ENCODE measurements around the gene SPINDOC. TPM values are rescaled to one million over a fixed set of nuclear protein-coding genes. Genes with fewer than 3 reads are reported as not detected.

The SPINDOC gene
- total RNA-seq (2021) = 46.8 and 49.7 TPM in 2 replicates
- Bru-seq, nascent RNA = percentile 73 among the genes with signal in this experiment
- BruChase-seq, experiment 1, labeled RNA remaining after a 2-hour chase = percentile 77 among the genes with signal in this experiment
- percentile 83 among the genes with signal in this experiment for BruChase-seq, experiment 2, labeled RNA remaining after a 6-hour chase
- long read RNA-seq, partial matches to known transcripts = 2 of 6 reads
- long read RNA-seq, other reads (novel, unspliced or antisense) = 4 of 6 reads

DNA sequence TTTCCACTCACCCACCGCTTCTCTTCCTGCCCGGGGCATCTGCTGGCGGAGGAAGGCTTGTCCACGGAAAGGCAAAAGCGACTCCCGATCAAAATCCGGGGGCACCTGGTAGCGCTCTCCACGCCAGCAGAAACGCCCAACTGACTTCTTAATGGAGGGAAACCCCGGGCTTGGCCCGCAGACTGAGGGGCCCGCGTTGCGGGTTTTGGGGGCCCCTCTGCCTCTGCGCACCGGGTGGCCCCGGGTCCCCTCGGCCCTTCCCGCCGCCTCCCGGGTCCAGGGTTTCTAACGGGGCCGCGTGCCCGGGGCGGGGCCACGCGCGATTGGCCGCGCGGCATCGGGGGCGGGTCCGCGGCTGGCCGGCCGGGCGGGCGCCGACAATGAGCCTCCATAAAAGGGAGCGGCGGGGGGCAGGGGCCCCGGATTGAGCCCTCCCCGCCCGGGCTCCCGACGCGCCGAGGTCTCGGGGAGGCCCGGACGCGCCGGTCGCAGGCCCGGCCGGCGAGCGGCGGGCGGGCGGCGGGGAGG lies at the start of gene SPINDOC:
SPINDOC (plus strand) TSS at position 422 of the 528 bp plus-strand sequence. CDS start 231 bp downstream, outside the sequence.
- BruUV-seq (replicated peaks) = no TSS peak
- H3K4me3 ChIP-seq = peak within 1 kb of the TSS; percentile 99
- H3K4me2 ChIP-seq = peak within 1 kb of the TSS; percentile 99
- H3K79me2 ChIP-seq (ENCODE audit: low read depth) = peaks cover 34% of the 10 kb centered on the region
- H3K27ac ChIP-seq = no peak within 1 kb of the TSS
- ChIA-PET CTCF (no interaction called here), POLR2A (ENCODE audit: unreplicated experiment) (interaction anchor here (0.6 kb wide), 1 partner anchor 79 kb away, joined by 3 read pairs; no protein-coding TSS in a partner anchor)
- intact Hi-C loops (cut with micrococcal nuclease; ENCODE audit: unreplicated experiment) = loop anchor here (1.0 kb wide), 2 partner anchors 9 to 45 kb away; partner anchors contain the start of gene ZFTA
- no peaks in the 10 kb centered on the region for H3K27me3 ChIP-seq (ENCODE audit: insufficient read depth, low read depth)
- H3K9me3 ChIP-seq (ENCODE audit: insufficient read depth, low read depth) = no peaks in the 10 kb centered on the region
- no peaks in the 10 kb centered on the region for H3K9me2 ChIP-seq (ENCODE audit: insufficient read depth)
- peaks cover 17% of the 10 kb centered on the region for H3K4me1 ChIP-seq (replicated peaks; ENCODE audit: insufficient read depth)
- H3F3A ChIP-seq (ENCODE audit: insufficient read depth, low read depth) = peaks cover 6% of the 10 kb centered on the region; the same call in 1 of the 2 replicates
- peak within 1 kb of the TSS; percentile 98 for H2AFZ ChIP-seq
- H4K20me1 ChIP-seq (ENCODE audit: insufficient read depth) = peaks cover 14% of the 10 kb centered on the region; the same call in 1 of the 2 replicates
- TF ChIP-seq EZH2 (IDR thresholded peaks at IDR 0.05; ENCODE audit: low read depth) (no peak), CTCF (conservative IDR thresholded peaks at IDR 0.05) (no peak)
- 0 out of 2 replicates have a peak, but pooled peaks cover 2% of the 10 kb centered on the region for H3K36me3 ChIP-seq (ENCODE audit: low read depth)
- DNase-seq = peak in 1 of 2 experiments; percentile 84

DNA sequence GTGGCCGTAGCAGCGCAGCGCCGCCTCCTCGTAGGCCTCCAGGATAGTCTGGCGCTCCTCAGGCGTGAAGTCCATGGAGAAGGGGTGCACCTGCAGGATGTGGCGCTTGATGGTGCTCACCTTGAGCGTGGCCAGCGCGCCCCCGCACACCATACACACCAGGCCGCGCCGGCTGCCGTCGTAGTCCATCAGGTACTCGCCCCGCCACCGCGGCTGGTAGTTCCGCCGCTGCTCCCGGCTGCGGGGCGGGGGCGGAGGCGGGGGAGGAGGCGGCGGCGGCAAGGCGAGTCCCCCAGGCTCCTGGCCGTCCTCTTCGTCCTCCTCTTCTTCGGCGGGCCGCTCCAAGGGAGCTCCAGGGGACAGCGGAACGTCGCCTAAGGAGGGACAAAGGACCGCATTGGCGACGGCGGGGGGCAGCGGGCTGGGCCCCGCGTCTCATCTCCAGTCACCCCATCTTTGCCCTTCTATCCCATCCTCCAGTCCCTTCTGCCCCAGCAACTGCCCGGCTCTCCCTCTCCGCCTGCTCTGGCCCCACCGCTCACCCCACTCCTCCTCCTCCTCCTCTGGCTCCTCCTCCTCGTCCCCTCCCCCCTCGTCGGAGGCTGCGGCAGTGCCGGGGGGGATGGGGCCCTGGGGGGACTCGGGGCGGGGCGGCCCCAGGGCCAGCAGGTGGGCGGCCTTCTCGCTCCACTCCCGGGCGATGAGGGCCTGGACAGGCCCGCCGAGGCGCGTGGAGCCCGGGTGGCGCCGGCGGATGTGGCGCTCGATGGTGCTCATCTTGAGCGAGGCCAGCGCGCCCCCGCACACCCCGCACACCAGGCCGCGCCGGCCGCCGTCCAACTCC lies 49.5 kb upstream of the SPINDOC start:
- Histone ChIP-seq H4K20me1 (ENCODE audit: insufficient read depth) (peaks cover 29% of the 10 kb centered on the region), H2AFZ (no peak overlapping the region), H3K4me1 (replicated peaks; ENCODE audit: insufficient read depth) (peaks cover 11% of the 10 kb centered on the region; the same call in 1 of the 2 replicates), H3K4me2 (no peak overlapping the region), H3K4me3 (no peak overlapping the region), H3K9me3 (ENCODE audit: insufficient read depth, low read depth) (no peaks in the 10 kb centered on the region), H3K79me2 (ENCODE audit: low read depth) (peaks cover 23% of the 10 kb centered on the region; the same call in 1 of the 2 replicates), H3K27me3 (ENCODE audit: insufficient read depth, low read depth) (no peaks in the 10 kb centered on the region), H3K9me2 (ENCODE audit: insufficient read depth) (no peaks in the 10 kb centered on the region), H3F3A (ENCODE audit: insufficient read depth, low read depth) (peaks cover 49% of the 10 kb centered on the region; the same call in 1 of the 2 replicates), H3K36me3 (ENCODE audit: low read depth) (no peaks in the 10 kb centered on the region), H3K27ac (no peak overlapping the region)
- TF ChIP-seq CTCF (conservative IDR thresholded peaks at IDR 0.05) = no peak
- ChIA-PET CTCF (no interaction called here), POLR2A (ENCODE audit: unreplicated experiment) (no interaction called here)
- intact Hi-C loops (cut with micrococcal nuclease; ENCODE audit: unreplicated experiment) = no loop called here
- no peak for DNase-seq
- BruUV-seq (replicated peaks) = no TSS peak

GRCh38 chr11:63764340-63764678 lies 48.9 kb upstream of the SPINDOC start:
- Histone ChIP-seq H3K36me3 (ENCODE audit: low read depth) (no peaks in the 10 kb centered on the region), H2AFZ (no peak overlapping the region), H3K4me2 (no peak overlapping the region), H3K9me3 (ENCODE audit: insufficient read depth, low read depth) (no peaks in the 10 kb centered on the region), H3K4me1 (replicated peaks; ENCODE audit: insufficient read depth) (peaks cover 11% of the 10 kb centered on the region; the same call in 1 of the 2 replicates), H3F3A (ENCODE audit: insufficient read depth, low read depth) (peaks cover 44% of the 10 kb centered on the region; the same call in 1 of the 2 replicates), H3K27me3 (ENCODE audit: insufficient read depth, low read depth) (no peaks in the 10 kb centered on the region), H3K9me2 (ENCODE audit: insufficient read depth) (no peaks in the 10 kb centered on the region), H4K20me1 (ENCODE audit: insufficient read depth) (peaks cover 28% of the 10 kb centered on the region), H3K79me2 (ENCODE audit: low read depth) (peaks cover 23% of the 10 kb centered on the region; the same call in 1 of the 2 replicates), H3K27ac (no peak overlapping the region), H3K4me3 (no peak overlapping the region)
- no peak for DNase-seq
- intact Hi-C loops (cut with micrococcal nuclease; ENCODE audit: unreplicated experiment) = no loop called here
- BruUV-seq (replicated peaks) = no TSS peak
- ChIA-PET CTCF (no interaction called here), POLR2A (ENCODE audit: unreplicated experiment) (no interaction called here)
- no peak for TF ChIP-seq CTCF (conservative IDR thresholded peaks at IDR 0.05)
- no peak for TF ChIP-seq EZH2 (IDR thresholded peaks at IDR 0.05; ENCODE audit: low read depth)
